Measurements from ENCODE around the gene SIRT2.

The SIRT2 gene

DNA sequence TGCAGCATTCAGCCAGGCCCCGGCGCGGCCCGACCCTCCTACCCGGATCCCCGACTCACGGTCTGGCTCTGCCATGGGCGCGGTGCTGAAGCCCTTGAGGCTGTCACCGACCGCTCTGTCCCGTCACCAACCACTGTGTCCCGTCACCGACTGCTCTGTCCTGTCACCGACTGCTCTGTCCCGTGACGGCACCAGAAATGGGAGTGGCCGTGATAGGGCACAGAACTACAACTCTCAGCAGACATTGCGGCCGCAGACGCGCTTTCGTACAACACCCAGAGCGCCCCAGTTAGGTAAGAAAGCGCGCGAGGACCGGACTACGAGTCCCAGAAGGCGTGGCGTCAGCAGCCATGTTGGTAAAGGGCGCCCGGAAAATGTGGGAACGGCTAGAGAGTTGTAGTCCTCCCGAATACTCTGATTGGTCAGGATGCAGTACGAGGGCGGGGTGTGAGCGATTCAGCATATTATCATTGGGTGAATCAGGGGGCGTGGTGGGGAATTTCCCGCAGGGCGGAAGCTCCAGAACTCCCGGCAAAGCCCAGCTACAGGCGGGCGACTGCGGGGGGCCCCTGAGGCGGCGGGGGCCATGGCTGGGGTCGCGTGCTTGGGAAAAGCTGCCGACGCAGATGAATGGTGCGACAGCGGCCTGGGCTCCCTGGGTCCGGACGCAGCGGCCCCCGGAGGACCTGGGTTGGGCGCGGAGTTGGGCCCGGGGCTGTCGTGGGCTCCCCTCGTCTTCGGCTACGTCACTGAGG lies at the start of gene SIRT2, which contains the start of gene NFKBIB:
SIRT2 (minus strand) TSS at position 172 of the 755 bp plus-strand sequence; CDS start at position 75, 97 bp downstream.
NFKBIB (plus strand) TSS at position 523 of the 755 bp plus-strand sequence; CDS start at position 587, 64 bp downstream.
- TF ChIP-seq, protein P1, sequence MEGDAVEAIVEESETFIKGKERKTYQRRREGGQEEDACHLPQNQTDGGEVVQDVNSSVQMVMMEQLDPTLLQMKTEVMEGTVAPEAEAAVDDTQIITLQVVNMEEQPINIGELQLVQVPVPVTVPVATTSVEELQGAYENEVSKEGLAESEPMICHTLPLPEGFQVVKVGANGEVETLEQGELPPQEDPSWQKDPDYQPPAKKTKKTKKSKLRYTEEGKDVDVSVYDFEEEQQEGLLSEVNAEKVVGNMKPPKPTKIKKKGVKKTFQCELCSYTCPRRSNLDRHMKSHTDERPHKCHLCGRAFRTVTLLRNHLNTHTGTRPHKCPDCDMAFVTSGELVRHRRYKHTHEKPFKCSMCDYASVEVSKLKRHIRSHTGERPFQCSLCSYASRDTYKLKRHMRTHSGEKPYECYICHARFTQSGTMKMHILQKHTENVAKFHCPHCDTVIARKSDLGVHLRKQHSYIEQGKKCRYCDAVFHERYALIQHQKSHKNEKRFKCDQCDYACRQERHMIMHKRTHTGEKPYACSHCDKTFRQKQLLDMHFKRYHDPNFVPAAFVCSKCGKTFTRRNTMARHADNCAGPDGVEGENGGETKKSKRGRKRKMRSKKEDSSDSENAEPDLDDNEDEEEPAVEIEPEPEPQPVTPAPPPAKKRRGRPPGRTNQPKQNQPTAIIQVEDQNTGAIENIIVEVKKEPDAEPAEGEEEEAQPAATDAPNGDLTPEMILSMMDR (IDR thresholded peaks at IDR 0.05; ENCODE audit: low read depth, low read length), result no peak
- DNase-seq (ENCODE audit: low read depth, low spot score), result peak; percentile 100
- H3K4me3 ChIP-seq (ENCODE audit: low read depth, low read length), result peak within 1 kb of the TSS; percentile 77
- in situ Hi-C loops (cut with HindIII; ENCODE audit: low sequenced_read_pairs), result no loop called here

DNA sequence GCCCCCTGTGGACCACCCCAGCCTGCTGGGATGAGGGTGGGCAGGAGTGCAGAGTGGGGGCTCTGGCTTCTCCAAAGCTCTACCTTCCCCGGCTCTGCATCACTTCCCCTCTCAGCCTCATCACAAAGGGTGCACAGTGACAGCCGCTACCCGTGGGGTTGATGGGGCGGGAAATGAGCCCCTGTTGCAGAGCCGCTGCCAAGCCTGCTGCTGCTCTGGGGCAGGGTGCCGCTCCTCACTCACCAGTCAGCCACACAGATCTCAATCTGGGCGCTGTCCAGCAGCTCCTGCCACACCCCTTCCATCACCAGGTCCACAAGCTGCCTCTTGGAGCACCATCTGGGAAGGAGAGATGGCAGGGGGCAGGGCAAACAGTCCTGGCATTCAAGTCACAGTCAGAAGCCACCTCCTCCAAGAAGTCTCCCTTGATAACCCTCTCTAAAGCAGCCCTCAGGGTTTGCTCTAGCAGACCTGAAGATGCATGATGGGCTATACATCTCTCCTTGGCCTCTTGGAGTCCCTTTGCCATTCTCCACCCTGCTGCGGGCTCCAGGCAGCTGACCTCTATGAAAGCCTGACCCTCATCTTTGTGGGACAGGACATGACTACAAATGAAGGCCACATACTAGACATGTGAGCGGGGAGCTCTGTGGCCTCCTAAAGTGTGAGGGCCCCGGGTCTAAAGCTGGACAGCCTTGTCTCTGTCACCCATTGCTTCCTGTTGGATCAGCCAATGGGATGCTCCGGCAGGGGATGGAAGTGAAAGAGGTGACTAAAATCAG lies 47.0 kb upstream of the SIRT2 start:
- no peak overlapping the region for H3K4me3 ChIP-seq (ENCODE audit: low read depth, low read length)
- in situ Hi-C loops (cut with HindIII; ENCODE audit: low sequenced_read_pairs), result no loop called here
- DNase-seq (ENCODE audit: low read depth, low spot score), result no peak
- TF ChIP-seq, protein P1 (IDR thresholded peaks at IDR 0.05; ENCODE audit: low read depth, low read length), result no peak

DNA sequence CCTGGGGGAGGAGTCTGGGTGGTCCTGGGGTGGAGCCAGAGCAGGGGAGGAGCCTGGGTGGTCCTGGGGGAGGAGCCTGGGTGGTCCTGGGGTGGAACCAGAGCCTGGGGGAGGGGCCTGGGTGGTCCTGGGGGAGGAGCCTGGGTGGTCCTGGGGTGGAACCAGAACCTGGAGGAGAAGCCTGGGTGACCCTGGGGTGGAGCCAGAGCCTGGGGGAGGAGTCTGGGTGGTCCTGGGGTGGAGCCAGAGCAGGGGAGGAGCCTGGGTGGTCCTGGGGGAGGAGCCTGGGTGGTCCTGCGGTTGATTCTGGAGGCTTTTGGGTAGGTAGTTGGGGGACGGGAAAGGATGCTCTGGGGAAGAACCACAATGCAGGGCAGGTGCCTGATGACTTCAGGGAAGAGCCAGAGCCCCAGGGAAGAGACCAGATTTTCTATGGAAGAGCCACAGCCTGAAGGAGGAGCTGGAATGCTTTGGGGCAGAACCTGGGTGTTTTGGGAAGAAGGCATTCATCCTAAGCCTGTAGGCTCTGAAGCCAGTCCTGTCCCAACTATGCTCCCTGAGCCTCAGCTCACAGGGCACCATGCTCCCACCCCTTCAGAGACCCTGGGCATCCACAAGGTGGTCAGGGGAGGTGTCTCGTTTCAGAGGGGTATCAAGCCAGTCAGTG lies 46.3 kb upstream of the SIRT2 start:
- TF ChIP-seq, protein P1 (IDR thresholded peaks at IDR 0.05; ENCODE audit: low read depth, low read length), result no peak
- in situ Hi-C loops (cut with HindIII; ENCODE audit: low sequenced_read_pairs), result no loop called here
- no peak for DNase-seq (ENCODE audit: low read depth, low spot score)
- H3K4me3 ChIP-seq (ENCODE audit: low read depth, low read length), result no peak overlapping the region

DNA sequence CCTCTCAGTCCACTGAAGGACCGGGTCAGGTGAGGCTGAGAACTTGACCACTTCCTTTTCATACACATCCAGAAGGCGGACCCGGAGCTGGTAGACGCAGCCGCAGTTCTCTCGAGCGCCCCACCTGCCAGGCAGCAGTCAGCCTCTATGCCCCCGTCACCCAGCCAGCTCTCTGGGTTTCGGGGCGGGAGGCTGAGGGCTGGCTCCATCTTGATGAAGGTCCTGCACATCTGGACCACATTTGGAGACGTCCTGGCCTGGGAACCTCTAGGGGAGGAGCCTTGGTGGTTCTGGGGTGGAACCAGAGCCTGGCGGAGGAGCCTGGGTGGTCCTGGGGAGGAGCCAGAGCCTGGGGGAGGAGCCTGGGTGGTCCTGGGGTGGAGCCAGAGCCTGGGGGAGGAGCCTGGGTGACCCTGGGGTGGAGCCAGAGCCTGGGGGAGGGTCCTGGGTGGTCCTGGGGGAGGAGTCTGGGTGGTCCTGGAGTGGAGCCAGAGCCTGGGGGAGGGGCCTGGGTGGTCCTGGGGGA lies 45.6 kb upstream of the SIRT2 start:
- in situ Hi-C loops (cut with HindIII; ENCODE audit: low sequenced_read_pairs), result no loop called here
- TF ChIP-seq, protein P1 (IDR thresholded peaks at IDR 0.05; ENCODE audit: low read depth, low read length), result no peak
- DNase-seq (ENCODE audit: low read depth, low spot score), result no peak
- no peak overlapping the region for H3K4me3 ChIP-seq (ENCODE audit: low read depth, low read length)

DNA sequence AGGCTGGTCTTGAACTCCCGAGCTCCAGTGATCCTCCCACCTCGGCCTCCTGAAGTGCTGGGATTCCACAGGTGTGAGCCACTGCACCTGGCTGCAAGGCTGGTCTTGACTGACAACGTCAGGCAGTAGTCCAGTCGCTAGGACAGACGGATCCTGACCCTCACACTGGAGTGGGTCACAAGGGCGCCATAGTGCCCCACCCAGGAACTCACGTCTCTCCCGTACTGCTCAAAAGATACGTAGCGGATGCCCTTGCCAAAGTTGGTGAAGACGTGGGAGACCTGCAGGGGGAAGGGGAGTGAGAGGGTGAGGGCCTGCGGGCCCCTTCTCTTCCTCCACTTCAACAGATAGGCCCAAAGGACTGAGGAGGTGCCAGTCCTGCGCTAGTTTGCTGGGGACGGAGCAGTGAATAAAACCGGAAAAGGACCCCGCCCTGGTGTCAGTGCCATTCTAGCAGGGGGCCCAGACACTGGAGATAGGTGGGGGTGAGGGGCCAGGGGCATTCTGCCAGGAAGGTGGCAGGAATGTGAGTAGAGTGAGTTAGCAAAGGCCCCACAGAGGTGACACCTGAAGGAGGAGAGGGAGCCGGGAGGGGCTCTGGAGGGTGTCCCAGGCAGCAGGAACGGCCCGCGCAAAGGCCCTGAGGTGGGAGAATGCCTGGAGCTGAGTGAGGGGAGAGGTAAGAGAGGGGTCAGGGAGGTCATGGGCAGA lies 43.2 kb upstream of the SIRT2 start:
- in situ Hi-C loops (cut with HindIII; ENCODE audit: low sequenced_read_pairs), result no loop called here
- TF ChIP-seq, protein P1 (IDR thresholded peaks at IDR 0.05; ENCODE audit: low read depth, low read length), result no peak
- no peak overlapping the region for H3K4me3 ChIP-seq (ENCODE audit: low read depth, low read length)
- no peak for DNase-seq (ENCODE audit: low read depth, low spot score)
